Measurements from ENCODE around the gene PRKCZ.

- no peak for TF ChIP-seq YY1 (IDR thresholded peaks at IDR 0.05; ENCODE audit: insufficient read depth, insufficient read length)
- no peak for TF ChIP-seq SUZ12 (IDR thresholded peaks at IDR 0.05; ENCODE audit: extremely low read depth, insufficient read depth, insufficient read length)
Measured at GRCh38 chr1:2095981-2096736, 45.9 kb downstream of the PRKCZ start.

All from NT2/D1 (cell line).